ENCODE measurements around the gene HHATL.
"Not testable (repeated sequence)": the region's sequence is repeated elsewhere in the genome, so short reads cannot be mapped to it uniquely, and the experiment has no call there.

Gene HHATL

DNA sequence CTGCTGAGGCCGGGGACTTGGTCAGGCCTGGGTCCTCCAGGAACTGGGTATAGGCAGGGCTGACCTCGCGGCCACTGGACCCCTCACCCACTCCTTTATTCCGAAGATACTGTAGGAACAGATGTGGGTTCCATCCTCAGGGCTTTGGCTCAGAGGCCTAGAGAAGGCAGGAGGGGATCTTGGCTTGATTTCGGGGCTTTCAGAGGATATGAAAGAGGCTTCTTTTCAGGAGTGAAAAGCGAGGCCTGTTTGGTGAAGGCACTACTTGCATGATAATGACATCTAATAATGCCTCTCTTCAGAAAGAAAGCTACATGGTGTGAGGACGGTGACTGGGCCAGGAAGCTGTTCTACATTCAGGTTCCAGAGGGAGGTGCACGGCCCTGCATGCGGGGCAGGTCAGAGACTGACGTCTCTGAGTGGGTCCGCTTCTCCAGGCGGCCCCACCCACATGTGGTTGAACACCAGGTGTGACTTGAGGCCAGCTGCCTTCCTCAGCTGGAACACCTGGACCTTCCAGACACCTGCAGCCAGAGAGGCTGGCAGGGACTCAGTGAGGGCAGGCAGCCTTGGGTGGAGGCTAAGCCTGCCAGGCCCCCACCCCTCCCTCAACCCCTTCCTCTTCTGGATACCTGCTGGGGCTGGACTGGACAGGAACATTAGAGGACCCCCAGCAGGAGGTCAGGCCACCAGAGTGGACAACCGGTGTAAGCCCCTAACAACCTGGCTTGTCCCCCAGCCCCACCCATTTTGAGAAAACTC is 31.1 kb upstream of the HHATL start:
- DNase-seq = no peak

DNA sequence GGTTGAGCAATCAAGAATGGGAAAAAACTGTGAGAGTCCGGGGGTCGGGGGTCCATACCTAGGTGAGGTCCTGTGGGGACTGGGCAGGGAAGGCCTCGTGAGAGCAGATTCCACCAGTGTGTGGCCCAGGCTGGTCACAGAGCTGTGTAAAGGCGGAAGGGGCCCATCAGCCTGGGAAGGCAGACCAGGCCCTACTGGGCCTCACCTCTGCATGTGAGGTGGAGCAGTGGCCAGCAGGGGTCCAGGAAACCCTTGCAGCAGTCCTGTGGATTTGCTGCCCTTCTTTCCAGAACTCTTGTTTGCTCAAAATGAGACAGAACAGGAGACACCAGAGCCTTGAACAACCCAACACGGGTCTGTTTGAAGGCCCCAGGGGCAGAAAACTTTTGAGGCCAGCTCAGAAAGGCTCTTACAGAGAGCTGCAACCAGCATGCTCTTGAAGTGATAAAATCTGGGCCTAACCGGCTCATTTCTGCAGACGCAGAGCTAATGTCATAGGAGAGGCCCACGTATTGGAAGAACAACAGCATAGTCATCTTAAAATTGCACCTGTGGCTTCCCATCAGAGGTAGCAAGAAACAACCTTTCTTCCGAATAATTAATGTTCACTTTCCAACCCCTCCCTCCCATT is 30.3 kb upstream of the HHATL start:
- DNase-seq = no peak

DNA sequence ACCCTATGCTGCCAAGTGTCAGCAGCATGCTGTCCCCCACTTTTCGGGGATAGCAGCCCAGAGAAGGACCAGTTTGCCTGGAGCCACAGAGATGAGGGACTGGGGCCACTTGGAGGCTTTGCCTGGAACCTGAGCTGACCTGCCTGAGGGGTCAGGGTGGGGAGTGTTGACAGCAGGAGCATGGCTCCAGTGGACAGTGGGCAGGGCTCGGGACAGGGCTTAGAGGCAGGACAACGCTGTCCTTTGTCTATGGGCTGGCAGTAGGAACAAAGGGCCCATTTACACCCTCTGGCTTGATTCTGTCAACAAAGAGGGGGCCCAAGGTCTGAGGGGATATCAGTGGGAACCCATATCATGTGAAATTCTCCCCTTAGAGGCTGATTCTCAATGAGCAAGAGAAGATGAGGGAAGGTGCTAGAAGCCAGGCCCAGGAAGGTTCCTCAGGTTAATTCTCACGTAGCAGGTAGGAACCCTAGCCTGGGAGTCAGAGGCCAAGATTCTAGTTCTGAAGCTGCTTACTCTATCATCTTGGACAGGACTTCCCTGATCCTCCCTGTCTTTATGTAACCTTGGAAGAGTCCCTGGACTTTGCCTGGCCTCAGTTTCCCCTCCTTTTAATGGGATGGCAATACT is 29.7 kb upstream of the HHATL start:
- no peak for DNase-seq

DNA sequence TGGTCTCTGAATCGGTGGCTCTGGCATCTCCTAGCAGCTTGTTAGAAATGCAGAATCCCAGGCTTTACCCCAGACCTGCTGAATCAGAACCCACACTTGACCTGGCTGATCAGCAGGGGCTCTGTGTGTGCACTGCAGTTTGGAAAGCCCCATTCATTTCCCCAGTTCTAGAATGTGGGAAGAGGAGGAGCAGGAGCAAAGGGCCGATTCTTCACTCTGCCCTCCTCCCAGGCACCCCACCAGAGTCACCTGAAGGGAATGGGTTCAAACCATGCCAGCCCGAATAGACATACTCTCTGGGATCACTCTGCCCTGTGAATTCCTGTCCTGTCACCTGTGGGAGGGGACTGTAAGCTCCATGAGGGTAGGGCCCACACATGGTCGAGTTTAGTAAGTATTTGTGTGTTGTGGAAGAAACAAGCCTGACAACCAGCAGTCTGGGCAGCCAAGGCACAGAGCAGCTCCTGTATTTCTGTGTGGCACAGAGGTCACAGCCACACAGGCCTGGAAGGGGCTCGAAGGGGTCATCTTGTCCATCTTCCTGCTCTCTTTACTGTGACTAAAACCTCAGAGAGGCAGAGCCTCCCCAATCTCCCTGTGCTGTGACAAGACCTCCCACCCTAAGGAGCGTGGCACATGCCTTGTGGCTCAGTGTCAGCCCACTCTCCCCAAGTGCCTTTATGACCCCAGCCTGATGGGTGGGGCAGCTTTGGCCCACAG is 29.0 kb upstream of the HHATL start:
- DNase-seq = no peak

DNA sequence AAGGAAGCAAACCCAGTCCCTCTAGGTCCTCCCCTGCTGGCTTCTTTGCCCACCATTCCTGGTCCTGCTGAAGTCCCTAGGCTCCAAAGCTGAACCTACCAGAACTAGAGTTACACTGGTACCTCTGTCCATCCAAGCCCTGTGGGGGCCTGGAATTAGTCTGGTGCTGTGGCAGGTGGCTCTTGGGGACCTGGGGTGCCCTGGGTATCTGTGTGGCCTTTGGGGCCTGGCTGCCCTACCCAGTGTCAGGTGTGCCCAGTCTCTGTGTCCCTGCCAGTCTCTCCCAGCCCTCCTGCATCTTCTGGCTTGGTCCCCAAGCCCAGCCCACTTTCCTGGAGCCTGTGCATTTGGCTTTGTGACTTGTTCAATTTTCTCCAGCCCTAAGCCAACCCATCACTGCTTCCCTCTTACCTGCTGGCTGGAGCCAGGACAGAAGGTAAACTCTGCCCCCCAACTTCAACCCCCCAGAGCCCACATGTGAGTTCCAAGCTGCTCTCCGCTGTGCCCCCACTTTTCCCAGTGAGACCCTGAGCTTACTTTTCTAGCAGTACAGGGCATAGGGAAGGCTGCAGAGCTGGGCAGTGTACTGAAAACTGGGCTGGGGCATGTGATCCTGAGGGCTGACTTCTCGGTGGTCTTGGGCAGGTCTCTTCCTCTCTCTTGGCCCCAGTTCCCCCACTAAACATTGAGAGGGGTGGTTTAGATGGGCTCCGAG is 28.3 kb upstream of the HHATL start:
- no peak for DNase-seq

DNA sequence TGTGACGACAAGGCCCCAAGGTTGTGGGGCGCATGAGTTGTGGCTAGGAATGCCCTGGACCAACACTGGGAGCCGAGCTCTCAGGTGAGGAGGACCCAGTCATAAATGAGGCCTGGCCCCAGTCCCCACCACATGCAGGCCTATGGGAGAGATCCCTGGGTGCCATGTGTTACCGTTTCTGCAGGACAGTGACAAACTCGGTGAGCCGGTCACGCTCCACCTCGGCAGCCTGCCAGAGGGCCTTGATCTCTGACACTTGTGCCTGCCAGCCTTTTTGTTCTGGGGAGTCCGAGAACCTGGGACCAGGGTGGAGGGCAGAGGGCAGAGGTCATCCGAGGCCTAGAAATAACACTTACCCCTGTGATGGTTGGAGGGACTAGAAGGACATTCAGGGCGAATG is 27.7 kb upstream of the HHATL start:
- DNase-seq = no peak

DNA sequence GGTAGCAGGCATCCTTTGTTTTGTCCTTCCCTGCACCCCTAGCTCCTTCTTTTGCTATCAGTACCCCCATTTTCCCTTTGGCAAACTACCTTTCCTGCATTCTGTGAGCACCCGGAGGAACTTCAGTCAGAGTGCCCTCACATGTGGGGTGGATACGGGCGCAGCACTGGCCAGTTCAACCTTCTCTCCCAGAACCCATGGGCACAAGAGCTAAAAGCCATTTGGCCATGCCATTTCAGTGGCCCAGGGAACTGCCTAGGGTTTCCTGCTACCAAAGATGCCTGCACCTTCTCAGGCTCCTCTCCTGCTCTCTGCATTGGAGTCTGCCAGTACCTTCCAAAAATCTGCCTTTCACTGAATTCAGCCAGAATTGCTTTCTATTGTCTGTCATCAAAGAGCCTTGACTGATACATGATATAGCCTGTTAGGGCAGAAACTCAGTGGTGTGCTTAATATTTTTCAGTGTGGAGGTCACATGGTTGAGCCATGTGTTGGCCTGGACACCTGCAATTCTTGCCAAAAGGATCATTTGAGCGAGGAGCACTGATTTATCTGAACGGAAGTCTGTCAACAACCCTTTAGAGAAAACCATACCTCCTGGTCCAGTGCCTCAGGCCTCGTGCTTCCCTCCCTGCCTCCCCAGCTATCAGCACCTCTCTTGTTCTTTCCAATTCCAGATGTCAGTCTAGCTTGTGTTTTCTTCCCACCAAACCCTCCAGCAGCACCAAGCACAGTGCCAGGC is 27.0 kb upstream of the HHATL start:
- DNase-seq = no peak

DNA sequence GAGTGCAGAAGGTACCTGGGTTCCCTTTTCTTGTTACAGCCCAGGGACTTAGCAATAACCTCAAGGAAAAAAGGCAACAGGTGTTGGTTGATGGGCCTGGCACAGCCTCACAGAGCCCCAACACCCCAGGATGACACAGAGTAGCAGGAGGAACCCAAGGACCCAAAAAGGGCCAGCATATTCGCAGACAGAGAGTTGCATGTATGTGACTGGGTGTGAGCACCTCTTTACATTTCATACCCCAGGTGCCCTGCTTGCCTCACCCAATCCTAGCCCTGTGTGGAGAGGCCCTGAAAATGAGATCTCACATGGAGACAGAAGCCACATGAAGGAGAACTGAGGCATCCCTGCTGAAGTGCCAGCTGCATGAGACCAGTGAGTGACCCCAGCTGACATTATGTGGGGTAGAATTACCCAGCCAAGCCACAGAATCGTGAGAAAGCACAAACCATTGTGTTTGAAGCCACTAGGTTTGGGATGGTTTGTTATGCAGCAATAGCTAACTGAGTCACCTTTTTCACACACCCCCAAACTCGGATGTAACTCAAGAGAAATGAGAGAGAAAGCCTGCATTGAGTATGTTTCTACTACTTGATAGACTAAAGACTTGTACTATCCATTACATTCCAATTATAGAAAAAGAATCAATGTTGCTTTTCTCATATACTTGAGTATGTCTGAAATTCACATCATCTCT is 26.2 kb upstream of the HHATL start:
- no peak for DNase-seq

DNA sequence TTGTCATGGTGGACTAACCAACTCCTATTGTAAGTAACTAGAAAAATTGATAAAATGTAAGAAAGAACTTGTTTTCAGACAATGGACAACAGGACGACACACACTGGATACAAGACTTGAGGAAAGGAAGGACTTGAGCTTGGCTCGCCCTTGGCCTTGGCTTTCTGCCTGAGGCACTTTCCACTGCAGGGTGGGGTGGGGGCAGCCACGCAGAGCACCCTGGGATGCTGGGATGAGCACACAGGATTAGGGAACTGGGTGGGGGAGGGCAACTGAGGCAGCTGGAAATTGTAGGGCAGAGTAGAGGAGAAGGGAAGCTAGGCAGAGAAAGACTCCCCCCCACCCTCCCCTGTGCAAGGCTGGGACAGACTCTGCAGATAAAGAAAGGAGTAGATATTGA is 25.5 kb upstream of the HHATL start:
- no peak for DNase-seq

DNA sequence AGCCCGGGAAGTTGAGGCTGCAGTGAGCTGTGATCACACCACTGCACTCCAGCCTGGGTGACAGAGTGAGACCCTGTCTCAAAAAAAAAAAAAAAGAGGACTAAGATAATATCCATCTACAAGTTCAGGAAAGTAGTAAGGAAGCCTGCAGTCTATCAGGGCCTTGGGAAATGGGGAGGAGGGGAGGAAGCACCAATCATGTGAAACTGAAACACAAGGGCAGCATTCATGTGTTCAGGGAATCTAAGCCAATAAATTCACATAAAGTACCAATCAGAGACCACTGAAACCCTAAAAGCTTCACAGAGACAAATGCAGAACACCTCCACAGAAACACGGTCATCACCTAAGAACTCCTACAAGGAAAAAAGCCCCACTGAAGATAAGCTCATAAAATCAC is 22.9 kb upstream of the HHATL start:
- no peak for DNase-seq

DNA sequence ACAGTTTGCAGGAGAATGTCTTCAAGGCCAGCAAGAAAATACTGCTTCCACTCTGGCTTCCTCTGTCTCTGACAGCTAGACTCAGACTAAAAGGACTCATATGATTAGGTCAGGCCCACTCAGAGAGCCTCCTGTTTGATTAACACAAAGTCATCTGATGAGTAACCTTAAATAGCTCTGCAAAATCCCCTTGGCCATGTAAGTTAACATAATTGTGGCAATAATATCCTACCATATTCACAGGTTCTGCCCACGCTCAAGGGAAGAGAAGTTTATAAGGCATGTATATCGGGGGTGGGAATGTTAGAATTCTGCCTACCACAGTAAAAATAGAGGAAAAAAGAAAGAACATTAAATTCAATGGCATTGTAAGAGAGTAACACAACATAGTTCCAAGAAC is 20.6 kb upstream of the HHATL start:
- DNase-seq = no peak

DNA sequence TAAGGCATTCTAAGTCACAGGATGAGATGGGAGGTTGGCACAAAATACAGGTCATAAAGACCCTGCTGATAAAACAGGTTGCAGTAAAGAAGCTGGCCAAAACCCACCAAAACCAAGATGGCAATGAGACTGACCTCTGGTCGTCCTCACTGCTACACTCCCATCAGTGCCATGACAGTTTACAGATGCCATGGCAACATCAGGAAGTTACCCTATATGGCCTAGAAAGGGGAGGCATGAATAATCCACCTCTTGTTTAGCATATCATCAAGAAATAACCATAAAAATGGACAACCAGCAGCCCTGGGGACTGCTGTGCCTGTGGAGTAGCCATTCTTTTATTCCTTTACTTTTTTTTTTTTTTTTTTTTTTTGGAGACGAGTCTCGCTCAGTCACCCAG is 19.8 kb upstream of the HHATL start:
- DNase-seq = not testable (repeated sequence)

DNA sequence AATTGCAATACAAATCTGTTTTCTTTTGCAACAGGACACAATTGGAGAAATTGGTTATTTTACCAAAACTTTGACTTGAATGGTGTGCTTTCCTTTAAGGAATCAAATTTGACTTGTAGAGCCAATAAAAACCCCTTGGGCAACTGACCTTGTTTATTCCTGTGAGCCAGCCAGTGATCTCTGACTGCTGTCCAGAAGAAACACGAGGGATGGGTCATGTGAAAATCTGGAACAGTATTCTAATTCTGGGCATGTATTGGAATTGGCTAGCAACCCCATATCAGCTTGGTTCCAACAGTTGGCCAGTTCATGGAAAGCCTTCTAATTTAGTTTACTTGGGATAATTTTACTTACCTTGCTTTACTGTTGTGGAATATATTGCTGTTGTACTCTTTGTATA is 19.1 kb upstream of the HHATL start:
- DNase-seq = no peak

DNA sequence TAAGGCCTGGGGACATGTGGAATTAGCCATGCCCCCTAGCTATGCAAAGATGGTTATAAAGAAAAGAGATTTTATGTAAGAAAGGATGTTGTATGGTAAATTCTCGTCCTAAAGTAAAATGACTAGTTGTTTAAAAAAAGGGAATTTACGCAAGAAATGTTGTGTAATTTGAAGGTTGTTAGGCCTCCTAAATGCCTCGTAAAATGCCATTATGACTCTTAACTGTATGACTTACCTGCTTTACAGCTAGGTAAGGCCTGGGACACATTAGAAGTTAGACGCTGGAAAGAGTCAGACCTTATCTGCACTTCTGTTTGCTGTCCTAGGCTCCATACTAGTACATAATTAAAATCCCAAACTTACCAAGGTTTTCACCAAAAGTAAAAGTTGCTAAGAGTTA is 17.5 kb upstream of the HHATL start:
- no peak for DNase-seq

DNA sequence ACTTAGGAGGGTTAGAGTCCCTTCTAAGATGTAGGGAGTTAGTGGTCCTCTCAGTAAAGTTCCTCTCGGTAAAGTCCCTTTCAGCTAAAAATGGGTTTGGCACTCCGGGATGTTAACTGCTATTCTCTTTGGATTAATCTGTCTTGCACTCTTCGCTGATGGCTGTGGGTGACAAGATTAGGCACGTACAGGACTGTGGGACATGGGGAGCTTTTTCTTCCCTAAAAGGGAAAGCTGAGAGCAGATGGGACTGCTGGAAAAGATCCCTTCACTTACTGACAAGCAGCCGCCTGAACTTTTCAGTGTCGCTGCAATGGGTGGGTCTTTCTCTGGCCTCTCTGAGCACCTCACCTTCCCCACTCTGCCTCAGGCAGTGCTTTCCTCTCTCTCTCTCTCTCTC is 16.4 kb upstream of the HHATL start:
- no peak for DNase-seq

DNA sequence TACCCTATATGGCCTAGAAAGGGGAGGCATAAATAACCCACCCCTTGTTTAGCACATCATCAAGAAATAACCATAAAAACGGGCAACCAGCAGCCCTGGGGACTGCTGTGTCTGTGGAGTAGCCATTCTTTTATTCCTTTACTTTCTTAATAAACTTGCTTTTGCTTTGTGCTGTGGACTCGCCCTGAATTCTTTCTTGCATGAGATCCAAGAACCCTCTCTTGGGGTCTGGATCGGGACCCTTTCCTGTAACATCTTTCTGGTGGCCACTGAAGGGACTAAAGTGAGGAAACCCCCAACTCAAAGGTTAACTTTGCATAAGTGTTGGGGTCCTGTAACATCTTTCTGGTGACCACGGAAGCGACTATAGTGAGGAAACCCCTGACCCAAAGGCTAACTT is 15.7 kb upstream of the HHATL start:
- no peak for DNase-seq

DNA sequence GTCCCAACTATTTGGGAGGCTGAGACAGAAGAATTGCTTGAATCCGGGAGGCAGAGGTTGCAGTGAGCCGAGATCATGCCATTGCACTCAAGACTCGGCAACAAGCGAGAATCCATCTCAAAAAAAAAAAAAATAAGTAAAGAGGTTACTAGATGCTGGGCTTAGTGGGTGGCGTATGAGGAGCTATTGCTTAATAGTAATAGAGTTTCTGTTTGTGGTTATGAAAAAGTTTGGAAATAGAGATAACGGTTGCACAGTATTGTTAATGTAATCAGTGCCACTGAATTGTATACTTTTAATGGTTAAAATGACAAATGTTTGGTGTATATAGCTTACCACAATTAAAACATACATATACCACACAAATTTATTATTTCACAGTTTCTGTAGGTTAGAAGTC is 14.7 kb upstream of the HHATL start:
- no peak for DNase-seq

DNA sequence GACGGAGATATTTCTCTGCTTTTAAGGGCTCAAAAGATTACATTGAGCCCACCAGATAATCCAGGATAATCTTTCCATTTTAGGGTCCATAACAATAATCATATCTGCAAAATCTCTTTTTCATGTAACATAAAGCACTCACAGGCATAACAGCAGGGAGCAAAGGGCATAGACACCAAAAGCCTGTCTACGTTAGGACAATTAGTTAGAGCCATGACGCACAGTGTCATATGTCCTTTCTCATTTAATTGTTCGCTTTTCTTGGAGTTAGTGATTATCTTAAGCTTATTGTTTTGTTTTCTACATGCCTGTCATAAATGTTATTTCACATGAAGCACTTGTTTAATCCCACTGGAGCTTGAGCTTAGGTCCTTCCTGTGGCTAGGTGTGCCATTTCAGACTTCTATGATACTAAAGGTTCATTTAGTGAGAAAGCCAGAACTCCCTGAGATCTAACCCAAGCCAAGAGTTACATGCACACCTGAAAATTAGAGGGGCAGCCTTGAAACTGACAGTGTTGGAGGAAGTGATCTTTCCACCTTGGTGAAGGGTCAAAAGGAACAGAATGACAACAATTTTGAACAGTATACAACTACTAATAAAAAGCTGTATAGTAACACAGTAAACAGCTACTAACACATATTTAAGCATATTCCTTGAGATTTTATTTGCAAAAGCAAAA is 11.7 kb upstream of the HHATL start:
- DNase-seq = no peak

DNA sequence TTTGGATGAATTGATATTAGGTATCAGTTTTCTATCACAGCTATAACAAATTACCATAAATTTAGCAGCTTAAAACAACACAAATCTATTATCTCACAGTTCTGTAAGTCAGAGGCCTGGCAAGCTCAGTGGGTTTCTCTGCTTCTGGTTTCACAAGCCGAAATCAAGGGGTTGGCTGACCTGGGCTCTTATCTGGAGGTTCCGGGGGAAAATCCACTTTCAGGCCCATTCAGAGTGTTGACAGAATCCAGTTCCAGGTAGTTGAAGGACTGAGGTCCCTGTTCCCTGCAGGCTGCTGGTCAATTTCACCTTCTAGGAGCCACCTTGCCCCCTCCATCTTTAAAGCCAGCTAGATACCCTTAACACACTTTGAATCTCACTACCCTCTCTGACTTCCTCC is 11.1 kb upstream of the HHATL start:
- DNase-seq = no peak

DNA sequence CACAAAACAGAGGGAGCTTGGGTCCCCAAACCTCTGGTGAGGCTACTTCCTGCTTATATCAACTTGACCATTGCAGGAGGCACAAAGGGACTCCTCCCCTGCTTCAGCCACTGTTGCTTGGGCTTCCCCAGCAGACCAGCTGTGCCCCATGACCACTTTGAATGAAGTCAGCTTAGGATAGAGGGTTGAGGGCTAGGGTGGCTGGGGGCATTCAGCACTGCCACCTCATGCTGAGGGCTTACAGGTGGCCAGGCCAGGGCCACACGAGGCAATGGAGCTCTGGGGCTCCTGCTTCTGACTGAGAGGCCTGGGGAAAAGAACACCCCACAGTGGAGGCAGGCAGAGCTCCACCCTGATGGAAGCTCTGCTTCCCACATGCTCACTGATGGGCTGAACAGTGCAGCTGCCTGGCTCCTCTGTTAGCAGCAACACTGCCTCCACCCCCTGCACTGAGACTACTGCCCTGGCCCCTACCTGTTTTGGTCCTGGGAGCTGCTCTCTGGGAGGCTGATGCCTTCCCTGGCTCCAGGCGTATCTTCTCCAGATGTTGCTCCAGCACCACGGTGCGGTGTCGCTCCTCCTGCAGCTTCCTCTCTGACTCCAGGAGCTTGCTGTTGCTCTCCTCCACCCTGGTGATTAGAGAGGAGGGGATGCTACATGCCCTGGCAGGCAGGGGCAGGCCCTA is 10.2 kb upstream of the HHATL start:
- no peak for DNase-seq

DNA sequence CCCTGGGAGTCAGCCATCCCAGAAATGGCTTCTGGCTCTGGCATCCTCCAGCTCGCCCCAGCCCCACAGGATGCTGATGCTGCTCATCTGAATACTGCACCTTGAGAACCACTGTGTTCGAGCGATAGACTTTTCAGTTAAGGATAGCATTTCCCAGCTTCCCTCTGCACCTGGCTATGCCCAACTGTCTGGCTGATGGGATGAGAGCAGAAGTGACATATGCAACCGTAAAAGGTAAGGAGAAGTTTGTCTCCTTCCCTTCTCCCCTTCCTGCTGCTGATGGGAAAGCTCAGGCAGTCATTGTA is 9.7 kb upstream of the HHATL start:
- DNase-seq = no peak
